GM23248 (cell line): ENCODE measurements around the gene MB21D2.

Experiments used
- EZH2 ChIP-seq: fragments of 200-600 bp; sonication (generic); IDR thresholded peaks from 2 replicates; pipeline ENCODE4 v1.6.1; 2018; ENCODE audit warnings: antibody characterized with exemption, mild to moderate bottlenecking; ENCODE audit not compliant: insufficient read depth, poor library complexity, severe bottlenecking
- EZH2phosphoT487 ChIP-seq: fragments of 200-600 bp; sonication (generic); IDR thresholded peaks from 2 replicates; pipeline ENCODE4 v1.6.1; 2018; ENCODE audit warnings: antibody characterized with exemption, moderate library complexity, mild to moderate bottlenecking, low read depth; ENCODE audit not compliant: insufficient read depth

DNA sequence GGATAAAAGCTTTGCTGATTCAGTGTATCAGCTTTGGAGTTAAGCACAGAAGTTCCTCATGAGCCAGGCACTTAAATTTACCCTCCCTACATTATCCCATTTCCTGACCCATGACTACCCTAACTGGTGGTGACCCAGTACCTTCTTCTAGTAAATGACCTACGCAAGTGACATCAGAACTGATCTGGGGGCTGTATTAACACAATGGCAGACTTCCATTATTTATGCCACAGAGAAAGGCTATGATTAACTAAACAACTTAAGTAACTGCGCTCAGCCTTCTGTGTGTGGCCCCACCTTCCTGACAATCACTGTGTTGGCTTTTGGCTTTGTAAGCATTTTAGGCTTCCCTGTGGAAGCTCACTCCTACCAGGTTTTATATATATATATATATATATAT is 1.9 kb downstream of the MB21D2 start:
- TF ChIP-seq EZH2: no peak
- no peak for TF ChIP-seq EZH2phosphoT487
